Adipose tissue (tissue), 3 donors: ENCODE results near the gene METTL8. TPM values are rescaled to one million over a fixed set of nuclear protein-coding genes. Genes with fewer than 3 reads are reported as not detected.
"Not testable (repeated sequence)": the region's sequence is repeated elsewhere in the genome, so short reads cannot be mapped to it uniquely, and the experiment has no call there.

Experiments
- H3K27ac ChIP-seq: one replicate; pipeline ENCODE4 v1.5.1; 2013; ENCODE audit warnings: low read depth, low read length
- WGBS, 3 donors: extraction: QIAGEN DNeasy Blood & Tissue Kit; methylation state at CpG; one replicate each; pipeline ENCODE4 v1.1.7; 2013; 5-methylcytosine and 5-hydroxymethylcytosine counted together
- polyA plus RNA-seq, 3 donors: library from polyadenylated mRNA; stranded (reverse); fragments of 200-250 nt; gene quantifications; one replicate each; pipeline ENCODE4 v1.2.3, GENCODE V29; 2013
- donor health status: healthy with polysubstance abuse.
- donor health status: Bipolar disorder and iron deficiency.
- donor health status: healthy.

Gene METTL8
- polyA plus RNA-seq, 3 donors, result 2.8 to 8.1 (median 3.8) TPM

DNA sequence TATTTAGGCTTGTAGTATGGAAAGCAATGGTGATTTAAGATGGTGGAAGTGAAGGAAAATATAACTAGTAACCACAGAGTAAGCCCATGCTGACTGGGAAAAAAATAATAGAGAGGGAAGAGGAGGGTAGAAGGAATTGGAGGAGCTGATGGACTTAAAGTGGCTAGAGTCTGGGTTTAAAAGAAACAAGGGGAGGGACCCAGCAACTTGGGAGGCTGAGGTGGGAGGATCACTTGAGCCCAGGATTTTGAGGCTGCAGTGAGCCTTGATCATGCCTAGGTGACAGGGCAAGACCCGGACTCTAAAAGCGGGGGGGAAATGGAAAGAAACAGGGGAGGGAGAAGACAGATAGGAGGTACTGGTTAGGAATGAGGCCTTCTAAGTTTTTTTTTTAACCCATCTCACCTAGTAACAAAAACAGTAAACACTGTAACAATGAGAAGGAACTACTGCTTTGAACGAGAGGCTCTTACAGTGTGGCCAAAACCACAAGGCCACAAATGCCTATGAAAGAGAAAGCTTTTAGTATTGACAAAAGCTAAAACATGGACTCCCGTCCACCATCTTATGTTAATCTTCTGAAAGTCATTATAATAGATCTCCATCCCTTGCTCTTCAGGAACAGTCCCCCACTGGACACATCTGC is 26.6 kb downstream of the METTL8 start:
- 83 to 93% (median 84%) methylated on average over 4 of the region's 4 CpGs for WGBS, 3 donors
- H3K27ac ChIP-seq, result no peak overlapping the region

DNA sequence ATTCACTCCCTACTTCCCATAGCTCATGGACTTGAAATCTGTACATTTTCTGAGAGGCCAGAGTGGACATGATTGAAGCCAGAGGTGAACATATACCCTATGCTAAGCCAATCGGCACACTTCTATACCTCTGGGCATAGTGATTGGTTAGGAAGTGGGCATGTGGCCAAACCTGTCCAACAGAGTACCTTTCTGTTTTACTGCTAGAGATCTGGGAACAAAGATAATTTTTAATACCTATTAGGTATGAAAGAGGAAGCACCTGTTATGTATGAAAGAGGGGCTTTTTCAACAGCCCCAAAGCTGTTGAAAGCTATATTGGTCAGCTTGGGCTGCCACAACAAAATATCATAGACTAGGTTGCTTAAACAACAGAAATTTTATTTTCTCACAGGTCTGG is 27.7 kb downstream of the METTL8 start:
- WGBS, 3 donors, result 71 to 76% (median 74%) methylated on average over 1 of the region's 1 CpG
- no peak overlapping the region for H3K27ac ChIP-seq

DNA sequence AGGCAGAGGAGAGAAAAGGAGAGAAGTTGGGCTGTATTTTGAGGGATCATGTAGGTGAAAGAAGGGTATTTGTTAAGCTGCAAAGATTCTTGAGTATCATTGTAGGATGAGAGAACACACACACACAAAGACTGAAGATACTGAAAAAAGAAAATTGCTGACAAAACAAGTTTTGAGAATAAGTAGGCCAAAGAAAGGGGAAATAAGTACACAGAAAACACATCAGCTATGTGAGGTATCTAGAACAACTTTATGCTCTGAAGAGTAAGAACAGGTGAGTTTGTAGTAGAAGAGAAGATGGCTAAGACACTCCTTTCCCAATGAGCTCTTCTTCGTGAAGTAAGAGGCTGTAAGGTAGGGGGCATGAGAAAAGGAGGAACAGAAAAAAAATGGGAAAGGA is 28.2 kb downstream of the METTL8 start:
- WGBS, 3 donors, result 86 to 93% (median 88%) methylated on average over 1 of the region's 1 CpG

DNA sequence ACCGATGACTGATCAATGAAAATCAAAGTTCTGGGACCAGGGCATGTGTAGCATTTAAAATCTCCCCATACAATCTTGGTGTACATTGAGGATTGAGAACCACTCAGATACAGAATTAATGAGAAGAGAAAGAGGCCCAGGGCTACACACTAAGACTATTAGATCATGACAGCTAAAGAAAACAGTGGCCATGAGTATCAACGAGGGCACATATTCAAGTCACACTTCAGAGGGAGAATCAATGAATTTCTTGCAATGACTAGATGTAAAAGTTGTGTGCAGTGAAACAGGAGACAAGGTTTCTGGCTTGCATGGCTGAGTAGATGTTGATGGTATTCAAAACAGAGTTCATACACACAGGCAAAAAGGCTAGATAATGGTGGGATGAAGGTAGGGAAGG is 29.1 kb downstream of the METTL8 start:
- 93 to 97% (median 97%) methylated on average over 2 of the region's 2 CpGs for WGBS, 3 donors
- H3K27ac ChIP-seq, result no peak overlapping the region

More for the DNA sequence above, 28.2 kb downstream of the METTL8 start:
- H3K27ac ChIP-seq, result no peak overlapping the region

DNA sequence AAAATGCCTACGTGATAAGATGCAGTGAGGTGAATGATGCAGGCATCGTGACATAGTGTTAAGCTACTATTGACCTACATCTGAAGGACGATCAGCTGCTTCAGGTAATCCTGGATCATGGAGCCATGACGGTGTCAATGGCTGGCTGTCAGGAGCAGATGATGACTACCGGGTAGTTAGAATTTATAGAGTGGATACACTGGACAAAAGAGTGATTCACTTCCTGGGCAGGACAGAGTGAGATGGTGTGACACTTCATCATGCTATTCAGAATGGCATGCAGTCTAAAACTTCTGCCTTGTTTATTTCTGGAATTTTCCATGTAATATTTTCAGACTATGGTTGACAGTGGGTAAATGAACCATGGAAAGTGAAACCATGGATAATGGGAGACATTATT is 29.5 kb downstream of the METTL8 start:
- H3K27ac ChIP-seq, result no peak overlapping the region
- WGBS, 3 donors, result 85 to 93% (median 89%) methylated on average over 5 of the region's 5 CpGs

DNA sequence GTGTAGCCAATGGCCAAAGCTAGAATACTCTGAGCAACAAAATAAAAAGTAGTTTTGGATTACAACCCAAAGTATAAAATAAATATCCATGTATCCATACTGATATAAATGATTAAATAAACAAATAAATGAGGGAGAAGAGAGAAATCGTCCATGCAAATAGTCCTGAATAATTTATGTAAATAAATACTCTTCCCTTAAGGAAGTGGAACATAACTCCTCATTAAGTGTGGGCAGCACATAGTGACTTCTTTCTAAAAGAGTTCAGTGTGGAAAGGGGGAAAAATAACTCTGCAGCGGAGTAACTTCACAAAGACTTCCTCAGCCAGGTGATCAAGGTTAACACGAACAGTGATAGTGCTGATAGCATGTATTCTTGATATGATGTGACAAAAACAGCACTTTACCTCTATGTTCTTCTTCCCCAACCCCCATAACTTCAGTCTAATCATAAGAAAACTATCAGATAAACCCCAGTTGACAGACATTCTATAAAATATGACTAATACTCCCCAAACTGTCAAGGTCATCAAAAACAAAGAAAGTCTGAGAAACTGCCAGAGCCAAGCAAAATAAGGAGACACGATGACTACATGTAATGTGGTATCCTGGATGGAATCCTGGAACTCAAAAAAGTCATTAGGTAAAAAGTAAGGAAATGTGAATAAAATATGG is 30.7 kb downstream of the METTL8 start:
- H3K27ac ChIP-seq, result no peak overlapping the region
- WGBS, 3 donors, result 58 to 91% (median 90%) methylated on average over 4 of the region's 4 CpGs

DNA sequence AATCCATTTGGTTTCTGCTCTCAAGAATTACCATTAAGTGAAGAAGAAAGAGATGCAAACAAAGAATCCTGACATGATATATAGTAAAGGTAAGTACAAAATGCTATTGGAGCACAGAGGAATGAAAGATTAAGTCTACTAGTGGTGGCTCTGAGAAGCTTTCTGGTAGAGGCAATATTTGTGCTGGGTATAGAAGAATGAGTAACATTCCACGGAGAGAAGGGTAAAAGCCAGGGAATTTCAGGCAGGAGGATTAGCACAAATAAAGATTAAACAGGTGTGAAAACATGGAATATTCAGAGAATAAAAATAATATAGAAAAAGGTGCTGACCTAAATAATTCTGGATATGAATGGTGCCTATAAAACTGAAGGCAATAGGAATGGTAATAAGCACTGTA is 31.8 kb downstream of the METTL8 start:
- 92 to 100% (median 97%) methylated on average over 1 of the region's 1 CpG for WGBS, 3 donors

DNA sequence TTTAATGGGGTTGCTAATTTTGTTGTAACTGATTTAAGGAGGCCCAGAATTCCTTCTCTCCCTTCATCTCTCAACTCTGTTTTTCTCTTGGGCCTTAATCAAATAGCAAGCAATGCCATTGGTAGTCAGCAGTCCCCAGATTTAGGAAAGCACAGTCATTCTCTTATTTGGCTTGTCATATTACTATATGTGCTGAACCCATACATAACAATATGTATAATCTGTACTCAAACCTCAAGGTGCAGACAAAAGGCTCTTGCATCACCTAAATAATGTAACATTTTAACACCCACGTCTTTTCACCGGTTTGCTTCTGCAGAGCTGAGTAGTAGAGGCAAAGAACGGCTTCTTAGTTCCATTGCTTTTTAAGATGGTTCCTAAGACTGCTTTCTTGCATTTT is 33.4 kb downstream of the METTL8 start:
- WGBS, 3 donors, result 76 to 95% (median 87%) methylated on average over 3 of the region's 3 CpGs

More for the DNA sequence above, 31.8 kb downstream of the METTL8 start:
- no peak overlapping the region for H3K27ac ChIP-seq

DNA sequence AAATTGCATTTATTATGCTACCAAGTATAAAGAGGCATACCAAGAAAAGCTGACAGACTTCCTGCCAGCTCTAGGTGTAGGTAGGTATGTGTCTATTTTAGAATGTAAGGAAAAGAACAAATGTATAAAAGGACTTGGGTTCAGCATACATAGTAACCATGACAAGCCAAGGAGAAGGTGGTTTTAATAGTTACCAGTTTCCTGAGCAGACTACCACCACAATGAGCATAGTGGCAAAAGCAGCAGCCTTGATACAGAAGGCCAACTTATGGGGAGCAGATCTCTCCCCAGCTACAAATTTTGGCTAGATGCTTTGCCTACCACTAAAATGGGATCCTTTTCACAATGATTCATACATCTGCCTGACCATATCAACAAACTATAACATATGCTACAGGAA is 34.5 kb downstream of the METTL8 start:
- H3K27ac ChIP-seq, result no peak overlapping the region

More for the DNA sequence above, 33.4 kb downstream of the METTL8 start:
- no peak overlapping the region for H3K27ac ChIP-seq

DNA sequence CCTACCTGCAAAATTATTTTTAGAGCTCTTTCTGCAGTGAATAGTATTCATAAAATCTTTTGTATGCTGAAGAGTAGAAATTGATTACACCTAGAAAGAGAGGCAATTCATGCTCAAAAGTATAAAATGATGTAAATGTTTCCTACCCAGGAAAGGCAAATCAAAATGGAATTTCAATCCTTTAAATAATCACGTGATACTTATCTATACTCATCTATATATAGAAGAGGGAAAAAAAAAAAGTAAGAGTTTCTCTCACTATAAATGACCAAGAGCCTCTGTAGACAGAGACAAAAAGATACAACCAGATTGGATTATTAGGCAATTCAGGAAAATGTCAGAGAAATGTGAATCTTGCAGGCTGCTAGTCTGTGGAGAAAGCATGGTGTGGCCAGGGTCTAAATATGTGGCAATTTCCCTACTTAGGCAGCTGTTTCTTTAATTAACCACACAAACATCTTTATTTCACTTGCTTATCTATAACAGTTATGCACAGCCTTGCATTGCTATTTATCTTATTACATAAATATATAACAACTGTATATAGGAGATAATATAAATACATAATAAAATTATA is 39.5 kb downstream of the METTL8 start:
- H3K27ac ChIP-seq, result no peak overlapping the region
- 43 to 69% (median 50%) methylated on average over 1 of the region's 1 CpG for WGBS, 3 donors

DNA sequence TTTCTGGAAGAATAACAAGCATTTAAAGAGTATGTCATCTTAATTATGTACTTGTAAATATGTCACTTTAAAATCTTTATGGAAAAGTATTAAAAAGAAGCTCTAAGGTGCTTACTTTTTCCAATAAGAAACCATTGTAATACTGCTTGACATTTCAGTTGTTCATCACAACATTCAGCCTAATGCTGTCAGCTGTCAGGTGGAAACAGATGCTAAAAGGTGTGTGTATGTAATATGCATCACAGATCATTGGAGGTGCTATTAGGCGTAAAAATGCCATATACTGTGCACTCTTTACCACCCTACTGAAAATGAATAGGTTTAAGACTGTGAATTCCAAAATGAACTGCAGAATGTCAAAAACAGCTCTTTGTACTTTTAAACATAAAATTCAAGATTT is 40.3 kb downstream of the METTL8 start:
- 88 to 100% (median 96%) methylated on average over 1 of the region's 1 CpG for WGBS, 3 donors
- no peak overlapping the region for H3K27ac ChIP-seq

DNA sequence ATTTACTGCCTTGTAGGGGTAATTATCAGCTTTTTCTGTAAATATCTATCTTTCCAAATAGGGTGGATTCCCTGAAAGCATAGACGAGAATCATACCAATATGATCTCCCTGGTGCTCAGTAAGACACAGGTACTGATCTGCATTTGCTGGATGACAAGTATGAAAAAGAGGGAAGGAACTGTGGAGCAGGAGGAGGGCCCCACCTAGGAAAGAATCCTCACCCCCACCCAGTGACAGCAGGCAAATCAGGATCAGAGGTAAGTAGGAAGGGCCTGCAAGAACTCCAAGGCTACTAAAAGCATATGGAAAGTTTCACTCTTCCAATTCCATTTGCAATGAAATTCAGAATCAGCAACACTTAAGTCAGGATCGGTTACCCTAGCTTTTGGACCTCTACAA is 42.3 kb downstream of the METTL8 start:
- 83 to 96% (median 86%) methylated on average over 2 of the region's 2 CpGs for WGBS, 3 donors
- H3K27ac ChIP-seq, result no peak overlapping the region

DNA sequence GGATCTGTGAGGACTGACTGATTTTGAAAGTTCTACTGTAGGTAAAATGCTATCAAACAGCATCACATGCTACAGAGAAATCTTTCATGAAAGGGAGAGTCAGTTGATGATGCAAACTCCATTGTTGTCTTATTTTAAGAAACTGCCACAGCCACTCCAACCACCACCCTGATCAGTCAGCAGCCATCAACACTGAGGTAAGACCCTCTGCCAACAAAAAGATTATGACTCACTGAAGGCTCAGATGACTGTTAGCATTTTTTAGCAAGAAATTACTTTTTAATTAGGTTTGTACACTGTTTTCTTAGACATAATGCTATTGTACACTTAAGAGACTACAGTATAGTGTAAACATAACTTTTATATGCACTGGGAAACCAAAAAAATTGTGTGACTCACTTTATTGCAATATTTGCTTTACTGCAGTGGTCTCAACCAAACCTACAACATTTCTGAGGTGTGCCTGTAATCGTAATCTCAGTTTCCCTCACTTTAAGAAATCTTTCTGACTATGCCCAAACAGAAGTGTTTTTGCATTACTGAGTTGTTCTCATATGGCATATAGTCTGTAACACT is 42.8 kb downstream of the METTL8 start:
- WGBS, 3 donors, result 91 to 98% (median 97%) methylated on average over 1 of the region's 1 CpG
- H3K27ac ChIP-seq, result no peak overlapping the region

DNA sequence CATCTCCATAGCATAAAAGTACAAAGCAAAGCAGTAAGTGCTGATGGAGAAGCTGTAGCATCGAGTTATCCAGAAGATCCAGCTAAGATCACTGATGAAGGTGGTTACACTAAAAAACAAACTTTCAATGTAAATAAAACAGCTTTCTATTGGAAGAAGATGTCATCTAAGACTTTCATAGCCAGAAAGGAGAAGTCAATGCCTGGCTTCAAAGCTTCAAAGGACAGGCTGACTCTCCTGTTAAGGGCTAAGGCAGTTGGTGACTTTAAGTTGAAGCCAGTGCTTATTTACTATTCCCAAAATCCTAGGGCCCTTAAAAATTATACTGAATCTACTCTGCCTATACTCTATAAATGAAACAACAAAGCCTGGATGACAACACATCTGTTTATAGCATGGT is 44.0 kb downstream of the METTL8 start:
- H3K27ac ChIP-seq, result no peak overlapping the region
- 98 to 100% (median 100%) methylated on average over 1 of the region's 1 CpG for WGBS, 3 donors

DNA sequence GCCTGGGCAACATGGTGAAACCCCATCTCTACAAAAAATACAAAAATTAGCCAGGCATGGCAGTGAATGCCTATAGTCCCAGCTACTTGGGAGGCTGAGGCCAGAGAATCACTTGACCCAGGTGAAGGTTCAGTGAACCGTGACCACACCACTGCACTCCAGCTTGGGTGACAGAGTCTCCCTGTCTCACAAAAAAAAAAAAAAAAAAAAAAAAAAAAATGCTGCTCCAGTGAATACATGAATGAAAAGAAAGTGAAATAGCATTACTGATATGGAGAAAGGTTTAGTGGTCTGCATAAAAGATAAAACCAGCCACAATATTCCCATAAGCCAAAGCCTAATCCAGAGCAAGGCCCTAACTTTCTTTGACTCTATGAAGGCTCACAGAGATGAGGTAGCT is 44.5 kb downstream of the METTL8 start:
- no peak overlapping the region for H3K27ac ChIP-seq
- 95 to 100% (median 100%) methylated on average over 1 of the region's 1 CpG for WGBS, 3 donors

DNA sequence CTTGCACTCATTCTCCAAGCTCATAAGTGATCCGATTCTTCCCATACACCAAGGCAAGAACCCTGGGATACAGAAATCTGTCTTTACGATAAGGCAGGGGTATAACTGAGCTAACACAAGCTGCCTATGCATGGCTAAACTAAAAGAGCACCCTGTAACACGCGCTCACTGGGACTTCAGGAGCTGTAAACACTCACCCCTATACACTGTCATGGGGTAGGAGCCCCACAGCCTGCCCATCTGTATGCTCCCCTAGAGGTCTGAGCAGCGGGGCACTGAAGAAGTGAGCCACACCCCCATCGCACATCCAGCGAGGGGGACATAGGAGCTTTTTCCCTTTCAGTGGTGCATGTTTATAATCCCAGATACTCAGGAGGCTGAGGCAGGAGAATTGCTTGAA is 46.7 kb downstream of the METTL8 start:
- H3K27ac ChIP-seq, result no peak overlapping the region
- WGBS, 3 donors, result 88 to 90% (median 89%) methylated on average over 7 of the region's 7 CpGs

DNA sequence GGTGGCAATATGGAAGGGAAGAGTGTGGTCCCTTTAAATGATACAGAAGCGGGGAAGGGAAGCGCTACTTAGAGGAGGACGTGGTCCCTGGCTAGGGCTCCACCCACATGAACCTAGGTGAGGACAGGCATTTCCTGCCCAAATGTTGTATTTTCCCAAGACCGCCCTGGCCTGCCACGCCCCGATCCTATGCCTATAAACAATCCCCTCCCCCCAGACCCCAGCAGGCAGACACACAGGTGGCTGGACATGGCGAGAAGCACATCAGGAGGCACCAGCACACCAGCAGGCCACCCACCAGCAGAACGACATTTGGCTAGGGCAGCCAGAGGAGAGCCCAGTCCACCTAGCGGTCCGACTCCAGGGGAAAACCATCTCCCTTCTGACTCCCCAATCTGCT is 47.2 kb downstream of the METTL8 start:
- H3K27ac ChIP-seq, result no peak overlapping the region
- WGBS, 3 donors, result 89 to 95% (median 90%) methylated on average over 10 of the region's 10 CpGs

DNA sequence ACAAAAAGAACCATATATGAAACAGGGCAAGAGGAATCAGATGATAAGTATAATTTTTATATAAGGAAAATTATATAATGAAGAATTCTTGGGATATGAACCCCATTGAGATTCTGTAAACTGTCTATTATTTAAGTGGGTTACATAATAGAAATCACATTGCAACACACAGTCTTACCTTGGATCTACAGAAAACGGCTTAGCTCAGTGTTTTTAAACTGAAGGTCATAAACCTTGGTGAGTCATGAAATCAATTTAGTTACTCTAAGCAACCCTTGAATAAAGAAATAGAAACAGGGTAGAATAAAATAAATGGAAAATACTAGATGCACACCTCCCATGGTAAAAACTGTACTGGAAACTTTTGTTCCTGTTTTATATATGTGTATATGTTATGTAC is 50.7 kb downstream of the METTL8 start:
- 31 to 63% (median 52%) methylated on average over 1 of the region's 1 CpG for WGBS, 3 donors
- H3K27ac ChIP-seq, result no peak overlapping the region

DNA sequence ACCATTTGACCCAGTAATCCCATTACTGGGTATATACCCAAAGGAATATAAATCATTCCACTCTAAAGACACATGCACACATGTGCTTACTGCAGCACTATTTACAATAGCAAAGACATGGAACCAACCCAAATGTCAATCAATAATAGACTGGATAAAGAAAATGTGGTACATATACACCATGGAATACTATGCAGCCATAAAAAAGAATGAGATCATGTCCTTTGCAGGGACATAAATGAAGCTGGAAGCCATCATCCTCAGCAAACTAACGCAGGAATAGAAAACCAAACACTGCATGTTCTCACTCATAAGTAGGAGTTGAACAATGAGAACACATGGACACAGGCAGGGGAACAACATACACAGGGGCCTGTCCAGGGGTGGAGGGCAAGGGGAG is 51.6 kb downstream of the METTL8 start:
- not testable (repeated sequence) for H3K27ac ChIP-seq
- WGBS, 3 donors, result 95 to 100% (median 95%) methylated on average over 1 of the region's 1 CpG

DNA sequence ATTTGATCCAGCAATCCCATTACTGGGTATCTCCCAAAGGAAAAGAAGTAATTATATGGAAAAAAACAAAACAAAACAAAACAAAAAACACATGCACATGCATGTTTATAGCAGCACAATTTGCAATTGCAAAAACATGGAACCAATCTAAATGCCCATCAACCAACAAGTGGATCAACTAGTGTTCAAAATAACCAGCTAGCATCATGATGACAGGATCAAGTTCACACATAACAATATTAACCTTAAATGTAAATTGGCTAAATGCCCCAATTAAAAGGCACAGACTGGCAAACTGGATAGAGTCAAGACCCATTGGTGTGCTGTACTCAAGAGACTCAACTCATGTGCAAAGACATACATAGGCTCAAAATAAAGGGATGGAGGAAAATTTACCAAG is 55.9 kb downstream of the METTL8 start:
- H3K27ac ChIP-seq, result not testable (repeated sequence)
